Measurements from ENCODE around the gene DNPEP.

DNPEP gene

GRCh38 chr2:219435701-219436100 lies 48.0 kb upstream of the DNPEP start (continued):
- no peak for TF ChIP-seq ZNF121 (tag by site-specific recombination; IDR thresholded peaks at IDR 0.05)
- no peak for TF ChIP-seq ZNF701 (tag by site-specific recombination; IDR thresholded peaks at IDR 0.05)

DNA sequence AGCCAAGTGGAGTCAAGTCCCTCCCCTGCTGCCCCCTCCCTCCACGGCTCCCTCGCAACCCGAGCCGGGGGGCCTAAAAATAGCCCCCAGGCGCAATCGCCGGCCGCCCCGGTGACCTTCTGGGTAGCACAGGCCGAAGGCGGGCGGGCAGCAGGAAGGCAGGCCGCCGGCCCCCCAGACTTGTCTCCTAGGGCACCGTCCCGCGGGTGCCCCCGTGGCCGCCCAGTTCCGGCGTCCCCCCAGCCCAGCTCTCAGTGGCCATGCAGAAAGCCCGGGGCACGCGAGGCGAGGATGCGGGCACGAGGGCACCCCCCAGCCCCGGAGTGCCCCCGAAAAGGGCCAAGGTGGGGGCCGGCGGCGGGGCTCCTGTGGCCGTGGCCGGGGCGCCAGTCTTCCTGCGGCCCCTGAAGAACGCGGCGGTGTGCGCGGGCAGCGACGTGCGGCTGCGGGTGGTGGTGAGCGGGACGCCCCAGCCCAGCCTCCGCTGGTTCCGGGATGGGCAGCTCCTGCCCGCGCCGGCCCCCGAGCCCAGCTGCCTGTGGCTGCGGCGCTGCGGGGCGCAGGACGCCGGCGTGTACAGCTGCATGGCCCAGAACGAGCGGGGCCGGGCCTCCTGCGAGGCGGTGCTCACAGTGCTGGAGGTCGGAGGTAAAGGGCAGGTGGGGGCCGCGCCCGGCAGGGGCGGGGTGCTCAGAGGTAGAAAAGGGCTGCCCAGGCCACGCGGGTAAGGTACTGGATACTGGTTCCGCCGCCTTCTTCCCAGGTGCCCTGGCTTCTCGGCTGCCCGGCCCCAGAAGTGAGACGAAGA lies 47.2 kb upstream of the DNPEP start, which contains the start of gene SPEG:
SPEG (plus strand) TSS at position 126 of the 808 bp plus-strand sequence; CDS start at position 261, 135 bp downstream.
- Histone ChIP-seq H3K9me3 (ENCODE audit: control insufficient read depth, insufficient read depth, low read depth, low read length) (no peaks in the 10 kb centered on the region), H3K27ac (ENCODE audit: extremely low read depth, low read depth, low read length) (no peak within 1 kb of the TSS), H3K4me3 (ENCODE audit: low read depth, low read length) (no peak within 1 kb of the TSS), H3K36me3 (ENCODE audit: control insufficient read depth in 2 of 2, insufficient read depth in 1 of 2, low read length in 2 of 2) (no peaks in the 10 kb centered on the region), H3K4me1 (ENCODE audit: control insufficient read depth, insufficient read depth, low read length) (no peaks in the 10 kb centered on the region)
- ChIA-PET POLR2A (no interaction called here), CTCF (interaction anchor here (0.6 to 2.2 kb wide), 5 partner anchors 32 to 275 kb away, joined by 3 to 11 read pairs (median 4); no protein-coding TSS in a partner anchor)
- no peak for TF ChIP-seq ZNF701 (tag by site-specific recombination; IDR thresholded peaks at IDR 0.05)
- TF ChIP-seq ZBTB21 (tag by site-specific recombination; IDR thresholded peaks at IDR 0.05) = no peak
- no peak for TF ChIP-seq TRIM28 (IDR thresholded peaks at IDR 0.05; ENCODE audit: borderline replicate concordance, low read length)
- no peak for TF ChIP-seq ZXDB (tag by site-specific recombination; IDR thresholded peaks at IDR 0.05)
- TF ChIP-seq, protein P1, sequence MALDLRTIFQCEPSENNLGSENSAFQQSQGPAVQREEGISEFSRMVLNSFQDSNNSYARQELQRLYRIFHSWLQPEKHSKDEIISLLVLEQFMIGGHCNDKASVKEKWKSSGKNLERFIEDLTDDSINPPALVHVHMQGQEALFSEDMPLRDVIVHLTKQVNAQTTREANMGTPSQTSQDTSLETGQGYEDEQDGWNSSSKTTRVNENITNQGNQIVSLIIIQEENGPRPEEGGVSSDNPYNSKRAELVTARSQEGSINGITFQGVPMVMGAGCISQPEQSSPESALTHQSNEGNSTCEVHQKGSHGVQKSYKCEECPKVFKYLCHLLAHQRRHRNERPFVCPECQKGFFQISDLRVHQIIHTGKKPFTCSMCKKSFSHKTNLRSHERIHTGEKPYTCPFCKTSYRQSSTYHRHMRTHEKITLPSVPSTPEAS (tag by site-specific recombination; IDR thresholded peaks at IDR 0.05) = no peak
- no peak for TF ChIP-seq SP2 (tag by site-specific recombination; IDR thresholded peaks at IDR 0.05)
- TF ChIP-seq GLIS2 (tag by site-specific recombination; IDR thresholded peaks at IDR 0.05) = no peak
- TF ChIP-seq OVOL3 (tag by site-specific recombination; IDR thresholded peaks at IDR 0.05) = no peak
- no peak for TF ChIP-seq ZNF280D (tag by site-specific recombination; IDR thresholded peaks at IDR 0.05)
- no peak for TF ChIP-seq ZNF623 (tag by site-specific recombination; IDR thresholded peaks at IDR 0.05)
- no peak for TF ChIP-seq ZNF132 (tag by site-specific recombination; IDR thresholded peaks at IDR 0.05; ENCODE audit: borderline replicate concordance)
- no peak for TF ChIP-seq ZNF16 (tag by site-specific recombination; IDR thresholded peaks at IDR 0.05; ENCODE audit: low read depth)
- no peak for TF ChIP-seq KLF16 (tag by site-specific recombination; IDR thresholded peaks at IDR 0.05)
- no peak for TF ChIP-seq ZNF513 (tag by site-specific recombination; IDR thresholded peaks at IDR 0.05)
- TF ChIP-seq, protein P2, sequence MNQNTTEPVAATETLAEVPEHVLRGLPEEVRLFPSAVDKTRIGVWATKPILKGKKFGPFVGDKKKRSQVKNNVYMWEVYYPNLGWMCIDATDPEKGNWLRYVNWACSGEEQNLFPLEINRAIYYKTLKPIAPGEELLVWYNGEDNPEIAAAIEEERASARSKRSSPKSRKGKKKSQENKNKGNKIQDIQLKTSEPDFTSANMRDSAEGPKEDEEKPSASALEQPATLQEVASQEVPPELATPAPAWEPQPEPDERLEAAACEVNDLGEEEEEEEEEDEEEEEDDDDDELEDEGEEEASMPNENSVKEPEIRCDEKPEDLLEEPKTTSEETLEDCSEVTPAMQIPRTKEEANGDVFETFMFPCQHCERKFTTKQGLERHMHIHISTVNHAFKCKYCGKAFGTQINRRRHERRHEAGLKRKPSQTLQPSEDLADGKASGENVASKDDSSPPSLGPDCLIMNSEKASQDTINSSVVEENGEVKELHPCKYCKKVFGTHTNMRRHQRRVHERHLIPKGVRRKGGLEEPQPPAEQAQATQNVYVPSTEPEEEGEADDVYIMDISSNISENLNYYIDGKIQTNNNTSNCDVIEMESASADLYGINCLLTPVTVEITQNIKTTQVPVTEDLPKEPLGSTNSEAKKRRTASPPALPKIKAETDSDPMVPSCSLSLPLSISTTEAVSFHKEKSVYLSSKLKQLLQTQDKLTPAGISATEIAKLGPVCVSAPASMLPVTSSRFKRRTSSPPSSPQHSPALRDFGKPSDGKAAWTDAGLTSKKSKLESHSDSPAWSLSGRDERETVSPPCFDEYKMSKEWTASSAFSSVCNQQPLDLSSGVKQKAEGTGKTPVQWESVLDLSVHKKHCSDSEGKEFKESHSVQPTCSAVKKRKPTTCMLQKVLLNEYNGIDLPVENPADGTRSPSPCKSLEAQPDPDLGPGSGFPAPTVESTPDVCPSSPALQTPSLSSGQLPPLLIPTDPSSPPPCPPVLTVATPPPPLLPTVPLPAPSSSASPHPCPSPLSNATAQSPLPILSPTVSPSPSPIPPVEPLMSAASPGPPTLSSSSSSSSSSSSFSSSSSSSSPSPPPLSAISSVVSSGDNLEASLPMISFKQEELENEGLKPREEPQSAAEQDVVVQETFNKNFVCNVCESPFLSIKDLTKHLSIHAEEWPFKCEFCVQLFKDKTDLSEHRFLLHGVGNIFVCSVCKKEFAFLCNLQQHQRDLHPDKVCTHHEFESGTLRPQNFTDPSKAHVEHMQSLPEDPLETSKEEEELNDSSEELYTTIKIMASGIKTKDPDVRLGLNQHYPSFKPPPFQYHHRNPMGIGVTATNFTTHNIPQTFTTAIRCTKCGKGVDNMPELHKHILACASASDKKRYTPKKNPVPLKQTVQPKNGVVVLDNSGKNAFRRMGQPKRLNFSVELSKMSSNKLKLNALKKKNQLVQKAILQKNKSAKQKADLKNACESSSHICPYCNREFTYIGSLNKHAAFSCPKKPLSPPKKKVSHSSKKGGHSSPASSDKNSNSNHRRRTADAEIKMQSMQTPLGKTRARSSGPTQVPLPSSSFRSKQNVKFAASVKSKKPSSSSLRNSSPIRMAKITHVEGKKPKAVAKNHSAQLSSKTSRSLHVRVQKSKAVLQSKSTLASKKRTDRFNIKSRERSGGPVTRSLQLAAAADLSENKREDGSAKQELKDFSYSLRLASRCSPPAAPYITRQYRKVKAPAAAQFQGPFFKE (tag by site-specific recombination; IDR thresholded peaks at IDR 0.05; ENCODE audit: borderline replicate concordance) = no peak
- no peak for TF ChIP-seq ZFP37 (tag by site-specific recombination; IDR thresholded peaks at IDR 0.05)
- no peak for TF ChIP-seq KLF17 (tag by site-specific recombination; IDR thresholded peaks at IDR 0.05)
- no peak for TF ChIP-seq KLF10 (tag by site-specific recombination; IDR thresholded peaks at IDR 0.05)
